Mesothelial cell of epicardium (in vitro differentiated cells): ENCODE measurements around the gene CCDC27. TPM values are rescaled to one million over a fixed set of nuclear protein-coding genes. Genes with fewer than 3 reads are reported as not detected.
A peak's percentile ranks its signal among the peaks of the same experiment; 100 is the strongest.

Source experiments
- DNase-seq, 2 experiments: peaks; one replicate each; pipeline ENCODE4 v3.0.0; 2021; ENCODE audit warnings: low spot score in 2 of 2; ENCODE audit not compliant: unreplicated experiment in 2 of 2
- H3K27ac Mint-ChIP-seq: 2 replicates; pipeline ENCODE4 v1.8.0; 2021; ENCODE audit warnings: mixed read lengths
- H3K27me3 Mint-ChIP-seq: 2 replicates; pipeline ENCODE4 v1.8.0; 2021; ENCODE audit warnings: low read depth, mixed read lengths
- H3K36me3 Mint-ChIP-seq: 2 replicates; pipeline ENCODE4 v1.8.0; 2021; ENCODE audit warnings: mixed read lengths
- H3K4me1 Mint-ChIP-seq: 2 replicates; pipeline ENCODE4 v1.8.0; 2021; ENCODE audit warnings: mixed read lengths
- H3K4me3 Mint-ChIP-seq: 2 replicates; pipeline ENCODE4 v1.8.0; 2021; ENCODE audit warnings: mild to moderate bottlenecking, moderate library complexity, mixed read lengths
- H3K9me3 Mint-ChIP-seq: 2 replicates; pipeline ENCODE4 v1.8.0; 2021; ENCODE audit warnings: mixed read lengths
- total RNA-seq: library from RNA; stranded (reverse); gene quantifications from 3 replicates; pipeline ENCODE4 v1.2.1, GENCODE V29; 2021
- TF ChIP-seq, protein P1 (sequence below): fragments of 200-600 bp; sonication (generic); IDR thresholded peaks from one replicate; pipeline ENCODE4 v1.5.0; 2021; ENCODE audit warnings: antibody characterized with exemption; ENCODE audit not compliant: unreplicated experiment

Gene CCDC27
- total RNA-seq, 1 donor from 2014 or later = not detected

DNA sequence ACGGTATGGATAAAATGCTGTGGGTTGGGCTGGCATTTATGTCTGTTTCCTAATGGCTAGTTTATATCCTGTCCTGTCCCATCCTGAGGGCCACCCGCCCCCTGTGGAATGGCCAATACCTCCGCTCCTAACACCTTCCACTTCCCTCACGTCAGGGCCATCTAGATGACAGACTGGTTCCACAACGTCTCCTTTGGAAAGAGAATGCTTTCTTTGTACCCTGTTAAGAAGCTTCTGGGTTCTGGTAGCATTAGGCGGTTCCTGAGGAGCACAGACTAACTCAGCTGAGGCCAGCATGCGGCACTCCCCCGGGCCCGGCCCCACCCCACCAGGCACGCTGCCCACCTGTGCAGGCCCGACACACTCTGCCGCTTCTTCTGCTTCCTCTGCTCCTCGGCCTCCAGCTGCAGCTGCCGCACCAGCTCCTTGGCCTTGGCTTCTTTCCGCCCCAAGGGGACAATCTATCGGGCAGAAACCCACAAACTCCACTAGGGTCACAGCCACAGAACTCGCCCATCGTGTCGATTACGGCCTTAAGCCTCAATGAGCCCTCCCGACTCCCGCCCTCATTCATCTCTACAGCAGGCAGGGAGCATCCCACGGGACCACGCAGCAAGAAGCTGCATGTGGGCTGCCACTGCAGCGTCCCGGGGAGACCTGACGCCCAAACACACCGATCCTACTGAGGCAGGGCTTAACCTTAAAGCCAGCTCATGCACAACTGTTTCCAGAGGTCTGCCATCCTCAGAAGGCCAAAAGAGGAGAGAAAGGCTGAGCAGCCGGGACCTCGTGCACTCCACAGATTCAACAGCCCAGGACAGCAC, 31.6 kb downstream of the CCDC27 start:
- TF ChIP-seq, protein P1, sequence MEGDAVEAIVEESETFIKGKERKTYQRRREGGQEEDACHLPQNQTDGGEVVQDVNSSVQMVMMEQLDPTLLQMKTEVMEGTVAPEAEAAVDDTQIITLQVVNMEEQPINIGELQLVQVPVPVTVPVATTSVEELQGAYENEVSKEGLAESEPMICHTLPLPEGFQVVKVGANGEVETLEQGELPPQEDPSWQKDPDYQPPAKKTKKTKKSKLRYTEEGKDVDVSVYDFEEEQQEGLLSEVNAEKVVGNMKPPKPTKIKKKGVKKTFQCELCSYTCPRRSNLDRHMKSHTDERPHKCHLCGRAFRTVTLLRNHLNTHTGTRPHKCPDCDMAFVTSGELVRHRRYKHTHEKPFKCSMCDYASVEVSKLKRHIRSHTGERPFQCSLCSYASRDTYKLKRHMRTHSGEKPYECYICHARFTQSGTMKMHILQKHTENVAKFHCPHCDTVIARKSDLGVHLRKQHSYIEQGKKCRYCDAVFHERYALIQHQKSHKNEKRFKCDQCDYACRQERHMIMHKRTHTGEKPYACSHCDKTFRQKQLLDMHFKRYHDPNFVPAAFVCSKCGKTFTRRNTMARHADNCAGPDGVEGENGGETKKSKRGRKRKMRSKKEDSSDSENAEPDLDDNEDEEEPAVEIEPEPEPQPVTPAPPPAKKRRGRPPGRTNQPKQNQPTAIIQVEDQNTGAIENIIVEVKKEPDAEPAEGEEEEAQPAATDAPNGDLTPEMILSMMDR = no peak
- H3K9me3 Mint-ChIP-seq = no peaks in the 10 kb centered on the region
- no peak overlapping the region for H3K27ac Mint-ChIP-seq
- DNase-seq = no peak
- no peaks in the 10 kb centered on the region for H3K27me3 Mint-ChIP-seq
- peaks cover 48% of the 10 kb centered on the region for H3K36me3 Mint-ChIP-seq
- H3K4me1 Mint-ChIP-seq = no peaks in the 10 kb centered on the region
- no peak overlapping the region for H3K4me3 Mint-ChIP-seq

DNA sequence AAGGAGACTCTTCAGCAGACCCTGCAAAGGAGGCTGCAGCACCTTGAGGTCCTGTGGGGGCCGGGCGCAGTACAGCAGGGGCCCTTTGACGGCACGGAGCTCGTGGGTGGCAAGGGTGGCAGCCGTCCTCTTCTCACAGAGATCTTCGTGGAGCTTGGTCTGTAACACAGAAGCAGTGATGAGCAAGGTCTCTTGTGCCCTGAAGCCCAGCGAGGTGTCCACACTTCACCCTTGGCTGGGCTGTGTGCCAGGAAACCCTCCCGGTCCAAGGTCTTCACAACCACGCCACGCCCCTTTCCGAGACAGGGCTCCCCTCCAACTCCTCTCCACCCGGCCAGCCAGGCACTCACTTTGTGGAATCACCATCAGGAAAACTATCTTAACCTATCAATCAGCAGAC, 32.8 kb downstream of the CCDC27 start:
- DNase-seq = no peak
- no peaks in the 10 kb centered on the region for H3K27me3 Mint-ChIP-seq
- H3K4me3 Mint-ChIP-seq = no peak overlapping the region
- no peak overlapping the region for H3K27ac Mint-ChIP-seq
- TF ChIP-seq, protein P1 = no peak
- peaks cover 39% of the 10 kb centered on the region for H3K36me3 Mint-ChIP-seq
- H3K9me3 Mint-ChIP-seq = no peaks in the 10 kb centered on the region
- no peaks in the 10 kb centered on the region for H3K4me1 Mint-ChIP-seq

DNA sequence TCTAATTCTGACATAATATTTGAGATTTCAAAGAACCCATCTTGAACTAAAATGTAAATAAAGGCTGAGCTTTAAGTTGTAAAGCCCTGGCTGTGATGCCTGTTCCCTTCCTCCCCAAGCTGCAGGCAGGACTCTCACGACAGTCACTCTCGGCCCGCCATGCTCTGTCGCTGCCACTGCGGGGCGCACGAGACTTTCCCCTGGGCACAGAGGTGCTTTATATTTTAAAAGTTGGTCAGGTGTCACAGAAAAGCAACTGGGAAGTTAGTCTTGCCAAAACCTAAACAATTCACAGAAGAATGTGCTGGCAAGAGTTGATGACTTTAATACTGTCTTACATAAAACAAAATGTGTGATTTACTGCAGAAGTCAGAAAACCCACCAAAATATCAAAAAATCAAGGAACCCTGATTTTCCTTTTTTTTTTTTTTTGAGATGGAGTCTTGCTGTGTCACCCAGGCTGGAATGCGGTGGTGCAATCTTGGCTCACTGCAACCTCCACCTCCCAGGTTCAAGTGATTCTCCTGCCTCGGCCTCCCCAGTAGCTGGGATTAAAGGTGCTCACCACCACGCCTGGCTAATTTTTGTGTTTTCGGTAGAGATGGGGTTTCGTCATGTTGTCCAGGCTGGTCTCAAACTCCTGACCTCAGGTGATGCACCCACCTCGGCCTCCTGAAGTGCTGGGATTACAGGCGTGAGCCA, 33.4 kb downstream of the CCDC27 start:
- peaks cover 34% of the 10 kb centered on the region for H3K36me3 Mint-ChIP-seq
- no peaks in the 10 kb centered on the region for H3K27me3 Mint-ChIP-seq
- no peak overlapping the region for H3K27ac Mint-ChIP-seq
- H3K9me3 Mint-ChIP-seq = no peaks in the 10 kb centered on the region
- no peak for DNase-seq
- H3K4me1 Mint-ChIP-seq = no peaks in the 10 kb centered on the region
- no peak overlapping the region for H3K4me3 Mint-ChIP-seq
- TF ChIP-seq, protein P1 = peak; percentile 16

DNA sequence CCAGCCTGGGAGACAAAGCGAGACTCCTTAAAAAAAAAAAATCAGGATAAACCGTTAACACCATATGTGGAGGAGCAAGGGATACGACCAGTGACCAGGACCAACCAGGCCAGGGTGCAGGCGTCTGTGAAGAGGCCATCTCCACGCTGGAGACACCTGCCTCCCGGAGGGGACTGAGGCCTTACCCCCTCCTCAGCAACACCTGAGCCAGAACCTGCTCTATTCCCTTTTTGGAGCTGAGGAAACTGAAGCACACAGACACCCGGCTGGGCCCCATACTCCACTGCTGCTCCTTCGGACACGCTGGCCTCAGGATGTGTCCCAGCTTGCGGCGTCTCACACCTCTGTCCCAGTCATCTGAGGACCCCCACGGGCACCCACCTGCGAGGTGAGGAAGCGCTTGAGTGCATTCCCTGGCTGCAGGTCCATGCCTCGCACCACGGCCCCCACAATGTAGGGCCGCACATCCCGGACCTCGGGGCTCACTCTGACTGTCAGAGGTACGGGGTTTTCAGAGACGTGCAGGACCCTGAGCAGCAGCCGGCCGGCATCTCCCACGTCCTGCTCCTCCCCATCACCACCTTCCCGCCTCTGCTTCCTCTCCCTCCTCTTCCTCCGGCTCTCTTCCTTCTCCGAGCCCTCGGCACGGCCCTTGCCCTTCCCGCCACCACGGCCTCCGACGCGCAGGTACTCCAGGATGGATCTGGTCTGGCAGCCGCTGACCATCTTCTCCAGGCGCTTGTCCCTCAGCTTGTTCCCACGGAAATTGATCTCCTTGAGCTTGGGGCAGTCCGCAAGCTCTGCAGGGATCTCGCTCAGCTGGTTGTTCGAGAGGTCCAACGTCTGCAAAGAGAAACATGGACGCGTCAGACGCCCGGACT, 34.5 kb downstream of the CCDC27 start:
- no peaks in the 10 kb centered on the region for H3K4me1 Mint-ChIP-seq
- no peaks in the 10 kb centered on the region for H3K27me3 Mint-ChIP-seq
- no peak overlapping the region for H3K27ac Mint-ChIP-seq
- TF ChIP-seq, protein P1 = no peak
- H3K36me3 Mint-ChIP-seq = peaks cover 29% of the 10 kb centered on the region
- no peak overlapping the region for H3K4me3 Mint-ChIP-seq
- no peaks in the 10 kb centered on the region for H3K9me3 Mint-ChIP-seq
- no peak for DNase-seq

DNA sequence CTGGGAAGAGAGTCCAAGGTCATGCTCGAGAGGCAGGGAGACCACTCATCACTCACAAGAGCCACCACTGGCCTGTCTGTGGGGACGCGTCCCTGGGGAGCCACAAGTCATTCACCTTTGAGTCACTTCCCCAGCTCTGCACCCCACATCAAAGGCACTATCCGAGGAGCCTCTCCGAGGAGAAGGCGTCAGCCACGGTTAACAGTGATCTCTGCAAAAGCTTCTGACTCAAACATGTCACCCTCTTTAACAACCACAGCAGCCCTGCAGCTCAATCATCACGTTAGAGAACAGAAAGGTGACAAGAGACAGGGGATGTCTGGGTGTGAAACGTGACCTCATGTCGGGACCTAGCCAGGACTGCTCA, 35.1 kb downstream of the CCDC27 start:
- Mint-ChIP-seq H3K27ac (no peak overlapping the region), H3K4me1 (no peaks in the 10 kb centered on the region), H3K36me3 (peaks cover 30% of the 10 kb centered on the region), H3K27me3 (no peaks in the 10 kb centered on the region), H3K4me3 (no peak overlapping the region), H3K9me3 (no peaks in the 10 kb centered on the region)
- TF ChIP-seq, protein P1 = no peak
- no peak for DNase-seq
